GM03348 (cell line): Measurements from ENCODE around the gene BCO1.

ENCODE experiments used
- DNase-seq: peaks from one replicate; pipeline ENCODE4 v3.0.0; 2012; ENCODE audit warnings: low spot score

Gene BCO1

GRCh38 chr16:81275795-81276194, 37.3 kb downstream of the BCO1 start:
- DNase-seq = no peak

GRCh38 chr16:81276323-81276722, 37.8 kb downstream of the BCO1 start:
- DNase-seq = no peak

GRCh38 chr16:81277541-81278080, 39.1 kb downstream of the BCO1 start:
- no peak for DNase-seq

- no peak for DNase-seq
These were observed 40.0 kb downstream of the BCO1 start for GRCh38 chr16:81278526-81278925.

GRCh38 chr16:81279392-81279791, 40.9 kb downstream of the BCO1 start:
- DNase-seq = no peak

GRCh38 chr16:81280393-81280792, 41.9 kb downstream of the BCO1 start:
- no peak for DNase-seq

- DNase-seq = no peak
These were observed 44.6 kb downstream of the BCO1 start for GRCh38 chr16:81283044-81283443.

- DNase-seq = no peak
These were observed 46.6 kb downstream of the BCO1 start for GRCh38 chr16:81284995-81285600.

- DNase-seq = no peak
These were observed 47.7 kb downstream of the BCO1 start for GRCh38 chr16:81286190-81286589.

- no peak for DNase-seq
These were observed 52.6 kb downstream of the BCO1 start for GRCh38 chr16:81291117-81291516.

GRCh38 chr16:81292936-81293335, 54.4 kb downstream of the BCO1 start:
- no peak for DNase-seq

GRCh38 chr16:81293909-81294802, 55.7 kb downstream of the BCO1 start:
- no peak for DNase-seq

- DNase-seq = no peak
These were observed 58.1 kb downstream of the BCO1 start for GRCh38 chr16:81296631-81297030.

GRCh38 chr16:81307770-81308169, 69.3 kb downstream of the BCO1 start:
- no peak for DNase-seq

GRCh38 chr16:81310045-81310644, 71.7 kb downstream of the BCO1 start:
- DNase-seq = no peak

GRCh38 chr16:81311762-81312161, 73.3 kb downstream of the BCO1 start:
- no peak for DNase-seq

GRCh38 chr16:81313701-81314602, 75.5 kb downstream of the BCO1 start:
- peak; percentile 33 for DNase-seq

- peak; percentile 98 for DNase-seq
These were observed 76.2 kb downstream of the BCO1 start, which contains the start of gene GAN for GRCh38 chr16:81314603-81315270. GAN (plus strand) TSS chr16:81314962; CDS start chr16:81315114, 152 bp downstream.

- DNase-seq = peak; percentile 88
These were observed 77.0 kb downstream of the BCO1 start for GRCh38 chr16:81315271-81316175.

GRCh38 chr16:81316176-81316496, 77.6 kb downstream of the BCO1 start:
- DNase-seq = no peak
